Colonic mucosa (tissue), 4 donors: ENCODE measurements around the gene ESRRG. TPM values are rescaled to one million over a fixed set of nuclear protein-coding genes. Genes with fewer than 3 reads are reported as not detected.

Experiments
- DNase-seq: peaks from one replicate; pipeline ENCODE4 v3.0.0-alpha.2; 2020
- H3K27ac ChIP-seq: fragments of 200-600 bp; one replicate; pipeline ENCODE4 v1.8.0; 2021
- H3K27me3 ChIP-seq: fragments of 200-600 bp; one replicate; pipeline ENCODE4 v1.8.0; 2021
- H3K36me3 ChIP-seq: fragments of 200-600 bp; one replicate; pipeline ENCODE4 v1.8.0; 2021
- H3K4me1 ChIP-seq: fragments of 200-600 bp; one replicate; pipeline ENCODE4 v1.8.0; 2021; ENCODE audit warnings: mild to moderate bottlenecking
- H3K4me3 ChIP-seq: fragments of 200-600 bp; one replicate; pipeline ENCODE4 v1.8.0; 2021
- H3K9ac ChIP-seq, 2 donors: one replicate each; pipeline ENCODE4 v1.7.0; 2013; ENCODE audit warnings: control low read depth in 2 of 2, low read depth in 2 of 2, low read length in 2 of 2
- H3K9me3 ChIP-seq: fragments of 200-600 bp; one replicate; pipeline ENCODE4 v1.8.0; 2021
- intact Hi-C: fragments of 100-400 bp; cut with DNase I; formaldehyde crosslinking; loops from one replicate; pipeline ENCODE4 v1.14.1; 2022
- total RNA-seq, 2 donors: library from RNA; stranded (reverse); fragmentation: NEBNext Ultra II Directional in 1 of 2; extraction: Animal tissue kit (Norgen Biotek cat#: 25700) in 1 of 2; gene quantifications; one replicate each; pipeline ENCODE4 v1.2.1, GENCODE V29; 2021
- TF ChIP-seq, protein P1 (sequence below): fragments of 200-600 bp; IDR thresholded peaks from one replicate; pipeline ENCODE4 v1.8.0; 2022; ENCODE audit warnings: antibody characterized with exemption, mild to moderate bottlenecking
- donor health status: healthy.
- donor health status: DM: no; HTN: no; CAD: no.
- donor health status: DM: no; HTN: no; CAD: no.

Gene ESRRG
- total RNA-seq, 2 donors from 2014 or later, result 0.10 to 0.27 TPM

DNA sequence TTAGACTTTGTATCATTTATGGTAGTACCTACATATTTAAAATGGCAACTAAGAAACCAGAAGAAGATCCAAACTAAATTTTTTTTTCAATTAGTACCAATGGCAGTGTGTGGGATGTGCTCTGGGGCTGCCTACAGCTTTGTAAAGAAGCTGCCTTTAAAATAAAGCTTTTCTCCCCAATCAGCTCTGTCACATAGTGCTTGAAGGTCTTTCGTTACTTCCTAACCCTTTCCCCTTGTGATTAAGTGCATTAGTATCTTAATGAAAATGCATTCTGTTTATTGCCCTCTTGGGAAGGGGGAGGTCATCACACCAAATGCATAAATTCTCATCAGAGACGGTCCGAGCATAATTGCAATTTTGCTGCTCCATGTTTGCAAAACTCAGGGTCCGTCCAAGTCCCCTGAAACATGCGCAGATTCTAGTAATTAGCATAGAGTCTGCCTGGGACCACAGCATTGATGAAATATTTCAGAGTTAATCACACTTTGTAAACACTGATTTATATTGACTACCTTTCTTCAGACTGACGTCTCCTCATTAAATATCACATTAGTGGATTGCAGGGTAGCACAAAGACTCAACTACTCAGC lies 71.3 kb downstream of the ESRRG start:
- Histone ChIP-seq H3K9me3 (no peaks in the 10 kb centered on the region), H3K27ac (no peak overlapping the region), H3K36me3 (no peaks in the 10 kb centered on the region), H3K27me3 (no peaks in the 10 kb centered on the region), H3K4me3 (no peak overlapping the region), H3K9ac (no peak overlapping the region), H3K4me1 (no peaks in the 10 kb centered on the region)
- DNase-seq, result no peak
- TF ChIP-seq, protein P1, sequence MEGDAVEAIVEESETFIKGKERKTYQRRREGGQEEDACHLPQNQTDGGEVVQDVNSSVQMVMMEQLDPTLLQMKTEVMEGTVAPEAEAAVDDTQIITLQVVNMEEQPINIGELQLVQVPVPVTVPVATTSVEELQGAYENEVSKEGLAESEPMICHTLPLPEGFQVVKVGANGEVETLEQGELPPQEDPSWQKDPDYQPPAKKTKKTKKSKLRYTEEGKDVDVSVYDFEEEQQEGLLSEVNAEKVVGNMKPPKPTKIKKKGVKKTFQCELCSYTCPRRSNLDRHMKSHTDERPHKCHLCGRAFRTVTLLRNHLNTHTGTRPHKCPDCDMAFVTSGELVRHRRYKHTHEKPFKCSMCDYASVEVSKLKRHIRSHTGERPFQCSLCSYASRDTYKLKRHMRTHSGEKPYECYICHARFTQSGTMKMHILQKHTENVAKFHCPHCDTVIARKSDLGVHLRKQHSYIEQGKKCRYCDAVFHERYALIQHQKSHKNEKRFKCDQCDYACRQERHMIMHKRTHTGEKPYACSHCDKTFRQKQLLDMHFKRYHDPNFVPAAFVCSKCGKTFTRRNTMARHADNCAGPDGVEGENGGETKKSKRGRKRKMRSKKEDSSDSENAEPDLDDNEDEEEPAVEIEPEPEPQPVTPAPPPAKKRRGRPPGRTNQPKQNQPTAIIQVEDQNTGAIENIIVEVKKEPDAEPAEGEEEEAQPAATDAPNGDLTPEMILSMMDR, result no peak
- intact Hi-C loops, result no loop called here

DNA sequence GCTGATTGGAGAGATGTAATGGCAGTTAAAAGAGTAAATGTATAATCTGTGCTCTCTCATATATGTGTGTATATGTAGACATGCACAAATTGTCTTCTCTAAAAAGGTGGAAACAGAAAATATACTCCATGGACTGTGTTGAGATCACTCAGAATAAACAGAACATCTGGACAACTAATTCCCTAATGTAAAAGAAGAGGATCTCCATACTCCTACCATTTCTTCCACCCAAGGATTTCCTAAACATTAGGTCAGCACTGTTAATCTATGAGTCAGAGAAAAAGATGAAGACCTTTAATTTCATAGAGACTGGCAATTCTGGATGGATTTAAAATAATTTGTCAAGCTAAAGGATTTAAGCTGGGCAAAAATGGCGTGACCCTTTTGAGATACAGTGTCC lies 80.1 kb downstream of the ESRRG start:
- TF ChIP-seq, protein P1, result no peak
- intact Hi-C loops, result no loop called here

DNA sequence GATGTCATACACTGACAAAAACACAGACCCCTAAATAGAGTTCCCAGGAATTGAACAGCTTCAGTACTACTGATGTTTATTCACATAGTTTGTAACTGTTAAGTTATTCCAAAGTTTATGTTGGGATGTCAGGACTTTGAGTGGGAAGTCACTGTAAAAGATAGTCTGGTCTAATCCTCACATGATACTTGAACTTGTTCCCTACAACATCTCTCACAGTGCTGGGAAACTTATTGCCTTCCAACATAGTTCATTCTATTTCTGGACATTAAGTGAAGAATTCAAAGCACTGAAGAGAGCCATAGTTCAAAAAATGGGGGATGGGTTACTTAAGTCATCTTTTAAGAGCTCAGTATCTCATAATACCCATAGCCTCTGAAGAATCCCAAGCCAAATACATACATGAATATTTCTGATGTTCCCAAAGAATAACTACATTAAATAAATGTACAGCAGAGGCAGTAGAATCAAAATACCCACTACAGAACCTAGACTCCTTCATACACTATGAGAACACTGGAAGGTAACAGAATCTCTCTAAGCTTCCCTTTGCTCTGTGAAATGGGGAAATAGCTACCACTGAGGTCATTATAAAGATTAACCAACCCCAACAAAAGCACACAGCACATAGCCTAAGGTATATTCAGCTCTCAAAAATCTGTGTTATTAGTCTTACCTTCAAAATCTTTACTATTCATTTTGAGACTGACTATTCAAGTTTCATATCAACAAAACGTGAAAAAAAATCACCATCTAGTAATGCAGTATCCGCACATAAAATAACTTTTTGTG lies 81.4 kb downstream of the ESRRG start:
- Histone ChIP-seq H3K36me3 (no peaks in the 10 kb centered on the region), H3K9me3 (no peaks in the 10 kb centered on the region), H3K4me3 (no peak overlapping the region), H3K9ac (no peak overlapping the region), H3K27me3 (no peaks in the 10 kb centered on the region), H3K27ac (no peak overlapping the region), H3K4me1 (no peaks in the 10 kb centered on the region)
- TF ChIP-seq, protein P1, result no peak
- DNase-seq, result no peak
- intact Hi-C loops, result no loop called here

More for the DNA sequence above, 80.1 kb downstream of the ESRRG start:
- no peak for DNase-seq
- no peak overlapping the region for H3K9ac ChIP-seq
- H3K36me3 ChIP-seq, result no peaks in the 10 kb centered on the region
- H3K4me1 ChIP-seq, result no peaks in the 10 kb centered on the region
- H3K9me3 ChIP-seq, result no peaks in the 10 kb centered on the region
- H3K27ac ChIP-seq, result no peak overlapping the region
- H3K27me3 ChIP-seq, result no peaks in the 10 kb centered on the region
- H3K4me3 ChIP-seq, result no peak overlapping the region

DNA sequence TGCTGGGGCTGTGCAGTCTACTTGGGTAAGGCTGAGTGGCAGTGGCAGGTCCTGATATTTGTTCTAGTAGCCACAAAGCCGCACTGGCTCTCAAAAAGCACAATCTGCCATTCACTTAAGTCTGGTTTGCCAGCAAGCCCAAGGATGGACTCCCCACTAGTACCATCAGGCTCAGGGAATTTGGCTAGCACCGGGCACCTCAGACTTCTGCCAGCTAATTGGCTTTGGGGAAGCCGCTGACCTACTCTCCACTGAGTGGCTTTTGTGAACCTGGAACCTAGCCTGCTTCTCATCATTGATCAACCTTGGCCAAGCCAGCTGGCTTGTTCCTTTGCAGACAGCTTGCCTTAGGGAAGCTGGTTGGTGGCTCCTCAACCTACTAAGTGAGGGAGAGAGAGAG lies 83.1 kb downstream of the ESRRG start:
- no peak overlapping the region for H3K27ac ChIP-seq
- no peak overlapping the region for H3K4me3 ChIP-seq
- H3K4me1 ChIP-seq, result no peaks in the 10 kb centered on the region
- TF ChIP-seq, protein P1, result no peak
- no peak overlapping the region for H3K9ac ChIP-seq
- intact Hi-C loops, result no loop called here
- H3K27me3 ChIP-seq, result no peaks in the 10 kb centered on the region
- DNase-seq, result no peak
- no peaks in the 10 kb centered on the region for H3K36me3 ChIP-seq
- no peaks in the 10 kb centered on the region for H3K9me3 ChIP-seq

DNA sequence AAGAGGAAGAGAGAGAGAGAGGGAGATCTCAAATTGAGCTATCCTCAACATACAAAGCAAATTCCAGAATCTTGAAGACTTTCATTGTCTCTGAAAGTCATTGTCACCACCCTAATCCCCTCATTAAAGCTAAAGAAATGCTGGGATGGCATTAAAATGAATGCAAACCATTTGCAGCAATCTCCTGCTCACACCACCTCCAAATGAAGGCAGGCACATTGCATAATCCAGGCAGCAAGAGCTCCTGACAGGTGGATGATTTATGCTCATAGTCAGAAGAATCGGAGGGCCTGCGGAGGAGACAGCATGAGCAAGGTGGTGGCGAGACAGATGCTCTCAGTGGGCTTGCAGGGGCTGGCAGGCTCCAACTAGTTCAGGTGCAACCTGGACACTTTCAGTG lies 90.2 kb downstream of the ESRRG start:
- Histone ChIP-seq H3K4me1 (no peaks in the 10 kb centered on the region), H3K4me3 (no peak overlapping the region), H3K27me3 (no peaks in the 10 kb centered on the region), H3K9me3 (no peaks in the 10 kb centered on the region), H3K36me3 (no peaks in the 10 kb centered on the region), H3K27ac (no peak overlapping the region), H3K9ac (no peak overlapping the region)
- TF ChIP-seq, protein P1, result no peak
- intact Hi-C loops, result loop anchor here (5.0 kb wide), 1 partner anchor 344 kb away; no protein-coding TSS in a partner anchor
- no peak for DNase-seq
